ENCODE results near the gene HK1. TPM values are rescaled to one million over a fixed set of nuclear protein-coding genes. Genes with fewer than 3 reads are reported as not detected.
A peak's percentile ranks its signal among the peaks of the same experiment; 100 is the strongest.

HK1 gene
- total RNA-seq, 4 donors from 2014 or later = 92.5 to 216 (median 126) TPM

DNA sequence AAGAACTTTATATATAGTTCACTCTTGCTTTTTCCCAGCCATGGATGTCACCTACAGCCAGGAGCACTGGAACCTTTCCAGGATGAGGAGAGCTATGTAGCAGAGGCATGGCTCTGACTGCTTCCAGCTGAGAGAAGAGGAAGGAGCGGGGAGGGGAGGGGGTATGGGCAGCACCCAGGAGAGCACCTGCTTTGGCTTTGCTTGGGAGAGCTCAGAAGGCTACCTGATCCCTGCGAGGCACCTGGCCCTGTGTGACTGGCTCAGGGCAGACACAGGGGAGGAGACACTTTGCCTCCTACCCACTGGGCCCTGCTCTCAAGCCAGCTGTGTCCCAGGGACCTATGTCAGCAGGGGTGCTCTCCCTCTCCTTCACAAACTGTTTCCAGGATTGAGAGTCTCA lies 67.1 kb downstream of the HK1 start:
- no peaks in the 10 kb centered on the region for H3K27me3 ChIP-seq
- ATAC-seq = no peak
- no peak overlapping the region for H3K4me3 ChIP-seq
- no peaks in the 10 kb centered on the region for H3K9me3 ChIP-seq
- H3K27ac ChIP-seq = peak overlapping the region in 3 of 4 donors; percentile 33 to 47 (median 43)
- no peak for TF ChIP-seq POLR2AphosphoS5 (IDR thresholded peaks at IDR 0.05)
- TF ChIP-seq POLR2A (IDR thresholded peaks at IDR 0.05) = no peak
- TF ChIP-seq, protein P1, sequence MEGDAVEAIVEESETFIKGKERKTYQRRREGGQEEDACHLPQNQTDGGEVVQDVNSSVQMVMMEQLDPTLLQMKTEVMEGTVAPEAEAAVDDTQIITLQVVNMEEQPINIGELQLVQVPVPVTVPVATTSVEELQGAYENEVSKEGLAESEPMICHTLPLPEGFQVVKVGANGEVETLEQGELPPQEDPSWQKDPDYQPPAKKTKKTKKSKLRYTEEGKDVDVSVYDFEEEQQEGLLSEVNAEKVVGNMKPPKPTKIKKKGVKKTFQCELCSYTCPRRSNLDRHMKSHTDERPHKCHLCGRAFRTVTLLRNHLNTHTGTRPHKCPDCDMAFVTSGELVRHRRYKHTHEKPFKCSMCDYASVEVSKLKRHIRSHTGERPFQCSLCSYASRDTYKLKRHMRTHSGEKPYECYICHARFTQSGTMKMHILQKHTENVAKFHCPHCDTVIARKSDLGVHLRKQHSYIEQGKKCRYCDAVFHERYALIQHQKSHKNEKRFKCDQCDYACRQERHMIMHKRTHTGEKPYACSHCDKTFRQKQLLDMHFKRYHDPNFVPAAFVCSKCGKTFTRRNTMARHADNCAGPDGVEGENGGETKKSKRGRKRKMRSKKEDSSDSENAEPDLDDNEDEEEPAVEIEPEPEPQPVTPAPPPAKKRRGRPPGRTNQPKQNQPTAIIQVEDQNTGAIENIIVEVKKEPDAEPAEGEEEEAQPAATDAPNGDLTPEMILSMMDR (IDR thresholded peaks at IDR 0.05) = no peak
- no peak for TF ChIP-seq EP300 (IDR thresholded peaks at IDR 0.05)
- H3K36me3 ChIP-seq = peaks cover 0 to 43% of the 10 kb centered on the region in 2 donors
- WGBS, 2 donors (ENCODE audit: low coverage in 1 of 2) = 75% methylated on average over 1 of the region's 2 CpGs; no CpG with 5 or more reads in 1 of the 2 donors
- H3K4me1 ChIP-seq = peaks cover 0 to 68% (median 15%) of the 10 kb centered on the region in 3 donors

DNA sequence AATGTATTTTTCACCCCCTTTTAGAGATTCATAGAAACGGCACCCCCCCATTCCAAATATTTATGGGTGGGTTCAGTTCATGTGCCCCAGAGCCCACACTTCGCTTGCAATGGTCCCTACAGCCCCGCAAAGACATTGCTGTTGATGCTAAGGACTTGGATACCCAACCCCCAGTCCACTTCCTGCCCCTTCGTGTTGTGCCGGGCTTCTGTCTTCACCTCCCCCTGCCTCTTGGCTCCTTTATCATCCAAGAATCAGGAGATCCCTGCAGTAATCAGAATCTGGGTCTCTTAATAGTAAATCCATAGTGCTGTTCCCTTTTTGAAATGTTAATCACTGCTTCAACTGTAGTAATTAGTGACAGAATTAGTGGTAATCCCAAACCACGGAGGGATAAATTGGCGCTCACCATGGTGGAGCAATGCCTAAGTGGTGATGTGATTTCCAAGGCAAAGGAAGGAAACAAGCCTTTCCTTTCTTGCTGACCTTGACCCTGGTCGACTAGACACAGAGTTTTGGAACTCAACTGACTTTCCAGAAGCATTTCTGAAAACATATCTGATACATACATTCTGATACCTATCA lies 67.7 kb downstream of the HK1 start:
- H3K36me3 ChIP-seq = peaks cover 0 to 46% of the 10 kb centered on the region in 2 donors
- no peaks in the 10 kb centered on the region for H3K27me3 ChIP-seq
- ATAC-seq = no peak
- 40 to 49% methylated on average over 6 to 7 of the region's 8 CpGs for WGBS, 2 donors (ENCODE audit: low coverage in 1 of 2)
- H3K27ac ChIP-seq = peak overlapping the region in 3 of 4 donors; percentile 33 to 47 (median 43)
- no peaks in the 10 kb centered on the region for H3K9me3 ChIP-seq
- H3K4me3 ChIP-seq = no peak overlapping the region
- no peak for TF ChIP-seq EP300 (IDR thresholded peaks at IDR 0.05)
- TF ChIP-seq POLR2A (IDR thresholded peaks at IDR 0.05) = no peak
- TF ChIP-seq, protein P1 (IDR thresholded peaks at IDR 0.05) = no peak
- no peak for TF ChIP-seq POLR2AphosphoS5 (IDR thresholded peaks at IDR 0.05)
- H3K4me1 ChIP-seq = peaks cover 0 to 62% (median 15%) of the 10 kb centered on the region in 3 donors

DNA sequence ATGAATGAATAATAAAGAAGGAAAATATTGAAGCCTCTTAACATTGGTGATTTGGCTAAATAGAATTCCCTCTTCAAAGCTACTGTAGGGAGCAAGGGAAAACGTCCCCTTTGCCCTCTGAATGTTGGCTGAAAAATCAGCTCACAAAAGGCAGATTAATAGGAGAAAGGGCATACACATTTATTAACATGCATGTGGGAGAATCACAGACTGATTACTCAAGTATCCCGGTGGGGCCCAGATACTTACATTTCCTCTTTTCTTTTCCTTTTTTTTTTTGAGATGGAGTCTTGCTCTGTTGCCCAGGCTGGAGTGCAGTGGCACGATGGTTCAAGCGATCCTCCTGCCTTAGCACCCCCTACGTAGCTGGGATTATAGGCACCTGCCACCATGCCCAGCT lies 68.5 kb downstream of the HK1 start:
- Histone ChIP-seq H3K9me3 (no peaks in the 10 kb centered on the region), H3K36me3 (peaks cover 0 to 46% of the 10 kb centered on the region in 2 donors), H3K27ac (peak overlapping the region in 2 of 4 donors; percentile 33 to 47), H3K4me1 (peaks cover 0 to 60% (median 15%) of the 10 kb centered on the region in 3 donors), H3K27me3 (no peaks in the 10 kb centered on the region), H3K4me3 (no peak overlapping the region)
- WGBS, 2 donors (ENCODE audit: low coverage in 1 of 2) = 45 to 54% methylated on average over 2 of the region's 5 CpGs
- ATAC-seq = no peak
- no peak for TF ChIP-seq POLR2AphosphoS5 (IDR thresholded peaks at IDR 0.05)
- TF ChIP-seq, protein P1 (IDR thresholded peaks at IDR 0.05) = no peak
- no peak for TF ChIP-seq POLR2A (IDR thresholded peaks at IDR 0.05)
- TF ChIP-seq EP300 (IDR thresholded peaks at IDR 0.05) = no peak

DNA sequence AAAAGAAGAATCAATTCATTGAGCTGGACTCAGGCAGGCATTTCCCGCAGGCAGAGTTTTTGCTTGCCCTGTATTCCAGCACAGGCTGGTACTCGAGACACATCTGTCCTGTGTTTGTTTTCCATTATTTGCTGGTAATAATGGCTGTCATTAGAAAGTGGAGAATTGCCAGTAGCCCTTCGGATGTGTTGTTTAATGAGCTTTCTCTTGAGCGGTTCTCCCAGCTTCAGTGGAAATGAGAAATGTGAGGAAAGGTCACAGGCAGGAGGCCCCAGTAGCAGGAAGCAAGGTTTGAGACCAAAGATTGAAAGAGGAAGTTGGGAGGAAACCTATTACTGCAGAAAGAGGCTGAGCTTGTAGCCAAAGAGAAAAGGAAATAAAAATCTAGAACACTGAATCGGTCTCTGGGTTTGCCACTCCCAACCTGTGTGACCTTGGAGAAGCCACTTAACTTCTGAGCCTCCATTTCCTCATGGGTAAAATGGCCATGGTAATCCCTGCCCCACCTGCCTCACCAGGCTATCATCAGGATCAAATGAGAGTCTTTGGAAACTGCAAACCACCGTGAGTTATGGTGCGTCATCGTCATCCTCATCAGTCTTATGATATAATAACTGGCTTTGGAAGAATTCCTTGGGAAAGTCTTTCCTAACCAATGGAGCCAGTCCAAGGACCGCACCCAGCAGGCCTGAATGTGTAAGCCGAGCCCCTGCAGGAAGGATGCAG lies 70.7 kb downstream of the HK1 start:
- 53 to 64% methylated on average over 5 to 6 of the region's 10 CpGs for WGBS, 2 donors (ENCODE audit: low coverage in 1 of 2)
- peak overlapping the region in 3 of 4 donors; percentile 54 to 65 (median 56) for H3K27ac ChIP-seq
- TF ChIP-seq, protein P1 (IDR thresholded peaks at IDR 0.05) = no peak
- TF ChIP-seq POLR2AphosphoS5 (IDR thresholded peaks at IDR 0.05) = peak; percentile 53
- peak; percentile 94 for ATAC-seq
- H3K4me3 ChIP-seq = no peak overlapping the region
- no peaks in the 10 kb centered on the region for H3K27me3 ChIP-seq
- H3K9me3 ChIP-seq = no peaks in the 10 kb centered on the region
- H3K36me3 ChIP-seq = peaks cover 0 to 41% of the 10 kb centered on the region in 2 donors
- H3K4me1 ChIP-seq = peaks cover 0 to 61% (median 15%) of the 10 kb centered on the region in 3 donors

Measured in gastroesophageal sphincter (tissue), 4 donors.